CD14-positive monocyte (primary cell): ENCODE data around the gene ADGRG6. TPM values are rescaled to one million over a fixed set of nuclear protein-coding genes. Genes with fewer than 3 reads are reported as not detected.

Experiments
- DNase-seq, 3 donors: peaks; one replicate each; pipeline ENCODE4 v3.0.0-alpha.2; 2011 to 2022
- H2AFZ ChIP-seq: 2 replicates; pipeline ENCODE4 v1.6.0; 2012; ENCODE audit warnings: mild to moderate bottlenecking, low read depth, low read length, inconsistent platforms; ENCODE audit not compliant: insufficient read depth, poor library complexity, severe bottlenecking
- H3K27ac ChIP-seq, 2 donors: 1 replicate in 1 of 2; 2 replicates in 1 of 2; pipeline ENCODE4 v1.5.1; 2012 to 2013; ENCODE audit warnings: low read length in 2 of 2, control low read depth in 1 of 2, inconsistent platforms in 1 of 2, low read depth in 1 of 2, mild to moderate bottlenecking in 1 of 2
- H3K27me3 ChIP-seq, 2 donors: one replicate each; pipeline versions ENCODE4 v1.6.0 to v1.6.1; 2011 to 2013; ENCODE audit warnings: low read length in 2 of 2; ENCODE audit not compliant: control insufficient read depth in 2 of 2, insufficient read depth in 2 of 2
- H3K36me3 ChIP-seq, 2 donors: replicated peaks in 1 of 2; 1 replicate in 1 of 2; 2 replicates in 1 of 2; pipeline versions ENCODE4 v1.5.1 to v1.6.1; 2012 to 2013; ENCODE audit warnings: low read length in 2 of 2, control low read depth in 1 of 2, inconsistent platforms in 1 of 2, mild to moderate bottlenecking in 1 of 2; ENCODE audit not compliant: insufficient read depth in 2 of 2, control insufficient read depth in 1 of 2
- H3K4me1 ChIP-seq, 2 donors: 1 replicate in 1 of 2; 2 replicates in 1 of 2; pipeline versions ENCODE4 v1.5.1 to v1.6.1; 2012 to 2013; ENCODE audit warnings: low read length in 2 of 2, control low read depth in 1 of 2, inconsistent platforms in 1 of 2, mild to moderate bottlenecking in 1 of 2, moderate library complexity in 1 of 2; ENCODE audit not compliant: insufficient read depth in 2 of 2, control insufficient read depth in 1 of 2
- H3K4me2 ChIP-seq: replicated peaks from 2 replicates; pipeline ENCODE3; 2012; ENCODE audit warnings: low read length, moderate library complexity, mild to moderate bottlenecking; ENCODE audit not compliant: poor library complexity, severe bottlenecking; ENCODE audit errors: extremely low read depth
- H3K4me3 ChIP-seq, 3 experiments: fragments of 200-600 bp in 1 of 3; sonication (generic) in 1 of 3; replicated peaks in 1 of 3; 1 replicate in 2 of 3; 2 replicates in 1 of 3; pipeline ENCODE4 v1.5.1; 2011 to 2013; ENCODE audit warnings: low read length in 3 of 3, mild to moderate bottlenecking in 3 of 3, control low read depth in 2 of 3, low read depth in 2 of 3, inconsistent platforms in 1 of 3, moderate library complexity in 1 of 3
- H3K79me2 ChIP-seq: 2 replicates; pipeline ENCODE4 v1.6.0; 2012; ENCODE audit warnings: mild to moderate bottlenecking, control low read depth, inconsistent platforms, low read length, moderate library complexity; ENCODE audit not compliant: insufficient read depth
- H3K9ac ChIP-seq: 2 replicates; pipeline ENCODE4 v1.6.0; 2017; ENCODE audit warnings: low read length, mild to moderate bottlenecking; ENCODE audit not compliant: insufficient read depth, poor library complexity, severe bottlenecking
- H3K9me3 ChIP-seq, 2 donors: replicated peaks in 1 of 2; 1 replicate in 1 of 2; 2 replicates in 1 of 2; pipeline versions ENCODE4 v1.5.1 to v1.6.1; 2012 to 2013; ENCODE audit warnings: low read length in 2 of 2, control low read depth in 1 of 2; ENCODE audit not compliant: control insufficient read depth in 1 of 2, insufficient read depth in 1 of 2
- H4K20me1 ChIP-seq: 2 replicates; pipeline ENCODE4 v1.6.0; 2012; ENCODE audit warnings: mild to moderate bottlenecking, low read length, control low read depth, moderate library complexity; ENCODE audit not compliant: insufficient read depth
- H3K27ac Mint-ChIP-seq, 7 donors: one replicate each; pipeline ENCODE4 v1.8.0; 2020; ENCODE audit warnings: mild to moderate bottlenecking in 7 of 7, mixed read lengths in 7 of 7, moderate library complexity in 6 of 7, inconsistent platforms in 2 of 7
- H3K27me3 Mint-ChIP-seq, 3 donors: one replicate each; pipeline ENCODE4 v1.8.0; 2021 to 2022; ENCODE audit warnings: low read depth in 3 of 3, mild to moderate bottlenecking in 3 of 3, mixed read lengths in 3 of 3, moderate library complexity in 3 of 3, inconsistent platforms in 1 of 3
- H3K36me3 Mint-ChIP-seq, 2 donors: one replicate each; pipeline ENCODE4 v1.8.0; 2020; ENCODE audit warnings: mixed read lengths in 2 of 2, inconsistent platforms in 1 of 2, mild to moderate bottlenecking in 1 of 2
- H3K4me1 Mint-ChIP-seq: one replicate; pipeline ENCODE4 v1.8.0; 2020; ENCODE audit warnings: mild to moderate bottlenecking, mixed read lengths
- H3K4me3 Mint-ChIP-seq, 2 donors: one replicate each; pipeline ENCODE4 v1.8.0; 2020; ENCODE audit warnings: mild to moderate bottlenecking in 2 of 2, mixed read lengths in 2 of 2, moderate library complexity in 1 of 2
- H3K9me3 Mint-ChIP-seq, 7 donors: one replicate each; pipeline ENCODE4 v1.8.0; 2020 to 2022; ENCODE audit warnings: mixed read lengths in 7 of 7, mild to moderate bottlenecking in 6 of 7, moderate library complexity in 6 of 7, inconsistent platforms in 2 of 7
- CTCF ChIP-seq: fragments of 200-600 bp; IDR thresholded peaks from one replicate; pipeline ENCODE4 v1.8.0; 2022; ENCODE audit warnings: antibody characterized with exemption, mild to moderate bottlenecking
- WGBS: methylation state at CpG from one replicate; pipeline ENCODE4 v1.1.5; 2013; ENCODE audit warnings: missing lambda C conversion rate; ENCODE audit not compliant: insufficient coverage; 5-methylcytosine and 5-hydroxymethylcytosine counted together
- intact Hi-C, 2 donors: fragments of 100-400 bp; cut with micrococcal nuclease; formaldehyde crosslinking; loops; one replicate each; pipeline versions ENCODE4 v1.15.0 to v1.15.1; 2023
- polyA plus RNA-seq, 3 donors: library from polyadenylated mRNA; depleted of rRNA in 1 of 3; unstranded in 2 of 3; stranded (reverse) in 1 of 3; fragments of 300-500 nt in 2 of 3; fragments of >200 nt in 1 of 3; fragmentation: Illumina TruSeq in 2 of 3; gene quantifications; 1 replicate in 2 of 3; 2 replicates in 1 of 3; pipeline ENCODE4 v1.2.3, GENCODE V29; 2012 to 2021

The ADGRG6 gene
- polyA plus RNA-seq, 3 donors: 0.18 to 0.31 TPM; not detected in 1

GRCh38 chr6:142374091-142374770 is 72.4 kb downstream of the ADGRG6 start:
- no peak overlapping the region for H3K27ac Mint-ChIP-seq
- H3K4me1 Mint-ChIP-seq: peaks cover 16% of the 10 kb centered on the region
- DNase-seq: no peak
- Histone ChIP-seq H2AFZ (no peak overlapping the region), H3K27ac (no peak overlapping the region), H3K4me2 (no peak overlapping the region), H3K36me3 (no peaks in the 10 kb centered on the region), H4K20me1 (no peaks in the 10 kb centered on the region), H3K9me3 (no peaks in the 10 kb centered on the region), H3K27me3 (no peaks in the 10 kb centered on the region), H3K4me3 (no peak overlapping the region), H3K79me2 (no peaks in the 10 kb centered on the region), H3K9ac (no peak overlapping the region), H3K4me1 (peaks cover 12 to 21% of the 10 kb centered on the region in 2 donors)
- TF ChIP-seq CTCF: no peak
- no peaks in the 10 kb centered on the region for H3K9me3 Mint-ChIP-seq
- no peak overlapping the region for H3K4me3 Mint-ChIP-seq
- no CpG with 5 or more reads among the region's 4 CpGs for WGBS
- no peaks in the 10 kb centered on the region for H3K36me3 Mint-ChIP-seq
- no peaks in the 10 kb centered on the region for H3K27me3 Mint-ChIP-seq
- intact Hi-C loops: no loop called here

- no peak overlapping the region for H2AFZ ChIP-seq
- no peaks in the 10 kb centered on the region for H4K20me1 ChIP-seq
- H3K4me3 ChIP-seq: no peak overlapping the region
- H3K9me3 ChIP-seq: no peaks in the 10 kb centered on the region
- intact Hi-C loops: no loop called here
- no CpG with 5 or more reads among the region's 4 CpGs for WGBS
- H3K79me2 ChIP-seq: no peaks in the 10 kb centered on the region
- H3K4me2 ChIP-seq: no peak overlapping the region
- Mint-ChIP-seq H3K4me3 (no peak overlapping the region), H3K27ac (no peak overlapping the region), H3K4me1 (peaks cover 22% of the 10 kb centered on the region), H3K27me3 (no peaks in the 10 kb centered on the region), H3K36me3 (no peaks in the 10 kb centered on the region), H3K9me3 (no peaks in the 10 kb centered on the region)
- H3K36me3 ChIP-seq: no peaks in the 10 kb centered on the region
- H3K9ac ChIP-seq: no peak overlapping the region
- no peak overlapping the region for H3K27ac ChIP-seq
- no peak for TF ChIP-seq CTCF
- no peaks in the 10 kb centered on the region for H3K27me3 ChIP-seq
- peaks cover 14 to 24% of the 10 kb centered on the region in 2 donors for H3K4me1 ChIP-seq
- no peak for DNase-seq
Observed at GRCh38 chr6:142374965-142375733, 73.3 kb downstream of the ADGRG6 start.
